HEK293T (cell line): ENCODE results near the gene SNAP29.
"Not testable (repeated sequence)": the region's sequence is repeated elsewhere in the genome, so short reads cannot be mapped to it uniquely, and the experiment has no call there.

Source experiments
- CTCF ChIA-PET: fragments of 350-600 bp; formaldehyde crosslinking; extraction: SDS; loops from one replicate; lab custom pipeline; 2021; ENCODE audit warnings: antibody characterized with exemption, inconsistent platforms; lab: Yijun Ruan, JAX
- POLR2A ChIA-PET: fragments of 350-600 bp; formaldehyde crosslinking; extraction: SDS; loops from one replicate; lab custom pipeline; 2020; ENCODE audit warnings: antibody characterized with exemption, inconsistent platforms; lab: Yijun Ruan, JAX
- DNase-seq: peaks from one replicate; pipeline ENCODE4 v3.0.0; 2012; ENCODE audit warnings: mixed read lengths; ENCODE audit errors: extremely low spot score
- ARNT ChIP-seq: fragments of 450-650 bp; IDR thresholded peaks from 2 replicates; pipeline ENCODE4 v1.6.1; 2017; ENCODE audit warnings: mild to moderate bottlenecking
- BHLHE40 ChIP-seq: fragments of 450-650 bp; IDR thresholded peaks from 2 replicates; pipeline ENCODE4 v1.6.1; 2016; ENCODE audit warnings: mild to moderate bottlenecking, moderate library complexity, borderline replicate concordance
- CTBP1 ChIP-seq: fragments of 450-650 bp; IDR thresholded peaks from 2 replicates; pipeline ENCODE4 v1.6.1; 2016; ENCODE audit warnings: borderline replicate concordance
- ELF4 ChIP-seq: fragments of 450-650 bp; IDR thresholded peaks from 2 replicates; pipeline ENCODE4 v1.6.1; 2017; ENCODE audit warnings: antibody characterized with exemption
- FOXA1 ChIP-seq: fragments of 450-650 bp; IDR thresholded peaks from 2 replicates; pipeline ENCODE4 v1.6.1; 2016; ENCODE audit warnings: mild to moderate bottlenecking
- FOXK2 ChIP-seq: fragments of 450-650 bp; IDR thresholded peaks from 2 replicates; pipeline ENCODE4 v1.6.1; 2016; ENCODE audit warnings: mild to moderate bottlenecking
- FOXM1 ChIP-seq: fragments of 450-650 bp; IDR thresholded peaks from 2 replicates; pipeline ENCODE4 v1.6.1; 2017; ENCODE audit warnings: mild to moderate bottlenecking, borderline replicate concordance
- HDGF ChIP-seq: fragments of 450-650 bp; IDR thresholded peaks from 2 replicates; pipeline ENCODE4 v1.6.1; 2017; ENCODE audit warnings: antibody characterized with exemption, borderline replicate concordance
- L3MBTL2 ChIP-seq: fragments of 450-650 bp; conservative IDR thresholded peaks from 2 replicates; pipeline ENCODE4 v1.6.1; 2016; ENCODE audit warnings: mild to moderate bottlenecking
- LEF1 ChIP-seq: fragments of 450-650 bp; IDR thresholded peaks from 2 replicates; pipeline ENCODE4 v1.6.1; 2017; ENCODE audit warnings: mild to moderate bottlenecking, borderline replicate concordance
- NFRKB ChIP-seq: fragments of 450-650 bp; IDR thresholded peaks from 2 replicates; pipeline ENCODE4 v1.6.1; 2016; ENCODE audit warnings: mild to moderate bottlenecking, moderate library complexity
- SP1 ChIP-seq: fragments of 450-650 bp; IDR thresholded peaks from 2 replicates; pipeline ENCODE4 v1.6.1; 2017
- SUZ12 ChIP-seq: fragments of 450-650 bp; IDR thresholded peaks from 2 replicates; pipeline ENCODE4 v1.6.1; 2016; ENCODE audit warnings: mild to moderate bottlenecking
- TARDBP ChIP-seq: fragments of 450-650 bp; IDR thresholded peaks from 2 replicates; pipeline ENCODE4 v1.6.1; 2016
- ZNF384 ChIP-seq: fragments of 450-650 bp; IDR thresholded peaks from 2 replicates; pipeline ENCODE4 v1.6.1; 2016
- TF ChIP-seq, protein P1 (sequence below): fragments of 450-650 bp; IDR thresholded peaks from 2 replicates; pipeline ENCODE4 v1.6.1; 2016

The SNAP29 gene

DNA sequence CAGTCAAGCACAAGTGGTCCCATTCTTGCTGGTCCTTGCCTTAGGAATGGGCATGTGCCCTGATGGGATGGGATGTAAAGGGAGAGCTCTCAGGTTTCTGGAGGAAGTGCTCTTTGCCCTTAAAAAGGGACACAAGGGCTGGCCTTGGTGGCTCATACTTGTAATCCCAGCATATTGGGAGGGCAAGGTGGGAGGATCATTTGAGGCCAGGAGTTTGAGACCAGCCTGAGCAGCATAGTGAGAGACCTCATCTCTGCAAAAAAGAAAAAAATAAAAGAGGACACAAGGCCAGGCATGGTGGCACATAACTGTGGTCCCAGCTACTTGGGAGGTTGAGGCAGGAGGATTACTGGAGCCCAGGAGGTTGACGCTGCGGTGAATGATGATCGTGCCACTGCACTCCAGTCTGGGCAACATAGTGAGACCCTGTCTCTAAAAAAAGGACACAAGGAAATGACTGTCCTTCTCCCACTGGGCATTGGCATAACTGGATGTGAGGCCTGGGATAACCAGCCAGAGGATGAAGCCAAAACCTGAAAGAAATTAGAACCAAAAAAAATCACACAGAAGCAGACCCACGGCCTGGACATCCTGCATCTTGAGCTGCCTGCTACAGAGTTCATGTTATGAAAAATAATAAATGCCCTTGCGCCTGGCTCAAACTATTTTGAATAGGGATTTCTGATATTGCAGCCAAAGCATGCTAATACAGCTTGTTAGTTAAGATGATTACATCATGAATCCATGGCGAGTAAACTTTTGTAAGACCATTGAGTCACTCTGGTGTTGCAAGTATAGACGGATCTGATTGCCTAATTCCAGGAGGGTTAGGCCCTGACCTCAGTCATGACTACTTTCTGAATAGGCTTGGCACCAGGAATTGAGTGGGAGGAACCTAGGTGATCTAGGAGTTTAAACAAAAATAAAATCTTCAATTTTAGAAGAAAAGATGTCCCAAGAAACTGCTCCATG, 45.5 kb downstream of the SNAP29 start:
- no peak for DNase-seq
- TF ChIP-seq TARDBP (no peak), ELF4 (no peak), NFRKB (no peak), FOXK2 (no peak), ZNF384 (no peak), SUZ12 (no peak), BHLHE40 (no peak), HDGF (no peak)
- TF ChIP-seq, protein P1, sequence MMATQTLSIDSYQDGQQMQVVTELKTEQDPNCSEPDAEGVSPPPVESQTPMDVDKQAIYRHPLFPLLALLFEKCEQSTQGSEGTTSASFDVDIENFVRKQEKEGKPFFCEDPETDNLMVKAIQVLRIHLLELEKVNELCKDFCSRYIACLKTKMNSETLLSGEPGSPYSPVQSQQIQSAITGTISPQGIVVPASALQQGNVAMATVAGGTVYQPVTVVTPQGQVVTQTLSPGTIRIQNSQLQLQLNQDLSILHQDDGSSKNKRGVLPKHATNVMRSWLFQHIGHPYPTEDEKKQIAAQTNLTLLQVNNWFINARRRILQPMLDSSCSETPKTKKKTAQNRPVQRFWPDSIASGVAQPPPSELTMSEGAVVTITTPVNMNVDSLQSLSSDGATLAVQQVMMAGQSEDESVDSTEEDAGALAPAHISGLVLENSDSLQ, result no peak
- CTCF ChIA-PET, result interaction anchor here (0.6 kb wide), 1 partner anchor 30 kb away, joined by 4 read pairs; no protein-coding TSS in a partner anchor
- POLR2A ChIA-PET, result no interaction called here

DNA sequence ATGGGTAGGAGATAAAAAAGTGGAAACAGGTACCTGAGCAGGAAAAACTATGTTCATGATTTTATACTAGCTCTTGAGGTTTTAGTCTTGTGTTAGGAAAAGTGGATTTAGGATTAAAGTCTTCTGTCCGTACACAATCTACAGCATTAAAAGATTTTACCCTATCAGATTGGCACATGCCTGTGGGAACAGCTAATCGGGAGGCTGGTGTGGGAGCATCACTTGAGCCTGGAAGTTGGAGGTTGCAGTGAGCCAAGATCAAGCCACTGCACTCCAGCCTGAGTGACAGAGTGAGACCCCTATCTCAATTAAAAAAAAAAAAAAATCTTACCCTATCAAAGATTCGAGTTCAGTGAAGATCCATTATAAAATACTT, 46.2 kb downstream of the SNAP29 start:
- ChIA-PET CTCF (interaction anchor here (2.5 kb wide), 1 partner anchor 19 kb away, joined by 6 read pairs; no protein-coding TSS in a partner anchor), POLR2A (no interaction called here)
- DNase-seq, result no peak
- TF ChIP-seq ARNT (no peak), SUZ12 (no peak), NFRKB (no peak), FOXM1 (no peak)

DNA sequence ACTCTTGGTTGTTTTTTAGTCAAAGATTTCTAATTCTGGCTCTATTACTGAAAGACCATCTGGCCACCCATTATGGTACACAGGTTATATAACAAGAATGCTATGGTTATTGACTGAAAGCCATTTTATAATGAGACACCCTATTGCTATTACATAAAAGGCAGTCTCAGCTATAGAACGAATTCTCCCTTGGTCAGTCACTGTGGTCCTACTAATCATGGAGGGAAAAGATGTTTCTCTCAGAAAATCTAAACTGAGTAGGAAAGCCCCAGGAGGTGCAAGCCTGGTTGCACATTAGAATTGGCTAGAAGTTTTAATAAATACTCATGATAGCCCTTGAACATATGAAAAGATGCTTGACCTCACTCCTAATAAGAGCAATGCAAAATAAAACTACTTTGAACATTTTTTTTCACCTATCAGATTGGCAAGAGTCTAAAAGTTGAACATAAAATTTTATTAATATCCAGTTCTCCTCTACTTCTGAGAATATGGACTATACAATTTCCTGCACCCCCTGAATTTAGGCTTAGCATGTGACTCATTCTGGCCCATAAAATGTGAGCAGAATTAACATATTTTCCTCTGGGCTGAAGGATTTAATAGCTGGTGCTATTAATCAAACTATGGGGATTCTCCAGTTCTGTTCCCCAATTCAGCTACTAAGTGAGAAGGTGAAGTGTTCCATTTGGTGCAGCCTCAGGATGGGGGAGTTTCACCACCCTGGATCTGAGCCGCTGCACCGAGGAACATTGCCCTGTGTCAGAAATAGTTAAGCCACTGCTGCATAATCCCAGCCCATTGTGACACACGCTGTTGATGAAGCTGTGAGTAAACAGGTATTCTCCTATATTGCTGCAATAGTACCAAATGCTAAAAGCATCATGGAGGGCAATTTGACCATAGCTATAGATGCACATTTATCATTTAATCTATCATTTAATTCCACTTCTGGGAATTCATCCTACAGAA, 46.9 kb downstream of the SNAP29 start:
- TF ChIP-seq BHLHE40, result no peak
- no peak for TF ChIP-seq ARNT
- TF ChIP-seq FOXK2, result no peak
- TF ChIP-seq L3MBTL2, result no peak
- TF ChIP-seq FOXA1, result no peak
- no peak for TF ChIP-seq FOXM1
- no peak for TF ChIP-seq HDGF
- TF ChIP-seq ELF4, result no peak
- TF ChIP-seq NFRKB, result no peak
- no peak for TF ChIP-seq TARDBP
- TF ChIP-seq SP1, result no peak
- TF ChIP-seq LEF1, result no peak
- no peak for TF ChIP-seq CTBP1
- TF ChIP-seq ZNF384, result no peak
- TF ChIP-seq SUZ12, result no peak
- TF ChIP-seq, protein P1, result no peak
- DNase-seq, result no peak
- POLR2A ChIA-PET, result no interaction called here
- CTCF ChIA-PET, result interaction anchor here (0.6 to 2.5 kb wide), 3 partner anchors 9 to 54 kb away, joined by 4 to 6 read pairs (median 5); no protein-coding TSS in a partner anchor

DNA sequence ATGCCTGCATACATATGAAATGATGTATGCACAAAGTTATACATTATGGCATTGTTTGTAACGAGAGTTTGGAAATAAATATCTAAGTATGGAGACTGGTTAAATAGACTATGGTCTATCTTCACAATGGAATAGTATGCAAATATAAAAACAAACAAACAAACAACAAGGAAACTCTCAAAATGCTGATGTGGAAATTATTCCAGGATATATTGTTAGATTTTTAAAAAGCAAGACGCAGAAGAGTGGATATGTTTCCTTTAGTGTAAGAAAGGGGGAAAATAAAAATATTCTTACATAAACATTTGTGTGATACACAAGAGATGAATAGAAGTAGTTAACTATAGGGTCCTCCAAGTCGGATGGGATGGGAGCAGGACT, 47.6 kb downstream of the SNAP29 start:
- ChIA-PET CTCF (interaction anchor here (0.6 to 2.5 kb wide), 3 partner anchors 9 to 53 kb away, joined by 4 to 6 read pairs (median 5); no protein-coding TSS in a partner anchor), POLR2A (interaction anchor here (1.0 kb wide), 1 partner anchor 21 kb away, joined by 4 read pairs; no protein-coding TSS in a partner anchor)
- TF ChIP-seq, protein P1, result no peak
- no peak for TF ChIP-seq ZNF384
- no peak for TF ChIP-seq NFRKB
- TF ChIP-seq FOXK2, result no peak
- TF ChIP-seq CTBP1, result no peak
- TF ChIP-seq TARDBP, result no peak
- no peak for DNase-seq

DNA sequence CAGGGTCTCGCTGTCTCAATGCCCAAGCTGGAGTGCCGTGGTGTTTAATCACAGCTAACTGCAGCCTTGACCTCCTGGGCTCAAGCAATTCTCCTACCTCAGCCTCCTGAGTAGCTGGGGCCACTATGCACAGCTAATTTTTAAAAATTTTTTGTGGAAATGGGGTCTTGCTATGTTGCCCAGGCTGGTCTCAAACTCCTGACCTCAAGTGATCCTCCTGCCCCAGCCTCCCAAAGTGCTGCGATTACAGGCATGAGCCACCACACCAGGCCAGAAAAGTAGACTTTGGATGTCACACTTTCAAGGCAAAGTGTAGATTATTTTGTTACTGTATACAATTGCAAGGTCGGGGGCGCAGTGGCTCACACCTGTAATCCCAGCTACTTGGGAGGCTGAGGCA, 49.9 kb downstream of the SNAP29 start:
- DNase-seq, POLR2A ChIA-PET: not testable (repeated sequence)
- CTCF ChIA-PET, result interaction anchor here (1.2 kb wide), 1 partner anchor 8 kb away, joined by 9 read pairs; no protein-coding TSS in a partner anchor

DNA sequence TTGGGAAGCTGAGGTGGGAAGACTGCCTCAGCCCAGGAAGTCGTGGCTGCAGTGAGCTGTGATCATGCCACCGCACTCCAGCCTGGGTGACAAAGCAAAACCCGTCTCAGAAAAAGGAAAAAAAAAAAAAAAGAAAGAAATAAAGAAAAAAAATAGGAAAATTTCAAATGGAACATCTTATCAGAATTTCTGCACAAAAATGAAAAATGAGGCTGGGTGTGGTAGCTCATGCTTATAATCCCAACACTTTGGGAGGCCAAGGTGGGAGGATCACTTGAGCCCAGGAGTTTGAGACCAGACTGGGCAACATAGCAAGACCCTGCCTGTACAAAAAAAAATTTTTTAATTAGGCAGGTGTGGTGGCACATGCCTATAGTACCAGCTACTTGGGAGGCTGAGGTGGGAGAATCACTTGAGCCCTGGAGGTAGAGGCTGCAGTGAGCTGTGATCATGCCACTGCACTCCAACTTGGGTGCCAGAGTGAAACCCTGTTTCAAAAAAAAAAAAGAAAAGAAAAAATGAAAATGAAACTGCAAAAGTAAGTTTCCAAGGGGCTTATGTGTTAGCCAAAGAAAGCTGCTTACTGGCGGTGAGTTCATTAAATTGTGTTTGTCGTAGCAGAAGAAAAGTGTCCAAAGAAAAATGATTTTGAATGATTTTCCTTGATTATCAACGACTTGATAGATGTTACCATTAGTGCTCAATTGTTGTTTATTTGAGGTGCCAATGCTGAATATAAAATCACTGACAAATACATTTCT, 50.9 kb downstream of the SNAP29 start:
- DNase-seq, result no peak
- CTCF ChIA-PET, result interaction anchor here (0.8 kb wide), 1 partner anchor 24 kb away, joined by 3 read pairs; no protein-coding TSS in a partner anchor
- POLR2A ChIA-PET, result no interaction called here
- TF ChIP-seq SP1, result no peak
- no peak for TF ChIP-seq HDGF
- no peak for TF ChIP-seq L3MBTL2
- TF ChIP-seq FOXM1, result no peak
- TF ChIP-seq, protein P1, result no peak
- TF ChIP-seq FOXK2, result no peak
- TF ChIP-seq LEF1, result no peak
- no peak for TF ChIP-seq ARNT
- no peak for TF ChIP-seq BHLHE40
- no peak for TF ChIP-seq CTBP1
- TF ChIP-seq FOXA1, result no peak
- TF ChIP-seq ELF4, result no peak
- TF ChIP-seq ZNF384, result no peak; the same call in 1 of the 2 replicates
